Dermis blood vessel endothelial cell (primary cell): ENCODE data around the gene TFCP2L1. TPM values are rescaled to one million over a fixed set of nuclear protein-coding genes. Genes with fewer than 3 reads are reported as not detected.

Source experiments
- DNase-seq: peaks from one replicate; pipeline ENCODE4 v3.0.0; 2010
- total RNA-seq: library from RNA; depleted of rRNA; stranded (reverse); fragments of >200 nt; gene quantifications from 2 replicates; pipeline ENCODE4 v1.2.3, GENCODE V29; 2014

Gene TFCP2L1
- total RNA-seq, 1 donor from 2014 or later, result 0.51 TPM

DNA sequence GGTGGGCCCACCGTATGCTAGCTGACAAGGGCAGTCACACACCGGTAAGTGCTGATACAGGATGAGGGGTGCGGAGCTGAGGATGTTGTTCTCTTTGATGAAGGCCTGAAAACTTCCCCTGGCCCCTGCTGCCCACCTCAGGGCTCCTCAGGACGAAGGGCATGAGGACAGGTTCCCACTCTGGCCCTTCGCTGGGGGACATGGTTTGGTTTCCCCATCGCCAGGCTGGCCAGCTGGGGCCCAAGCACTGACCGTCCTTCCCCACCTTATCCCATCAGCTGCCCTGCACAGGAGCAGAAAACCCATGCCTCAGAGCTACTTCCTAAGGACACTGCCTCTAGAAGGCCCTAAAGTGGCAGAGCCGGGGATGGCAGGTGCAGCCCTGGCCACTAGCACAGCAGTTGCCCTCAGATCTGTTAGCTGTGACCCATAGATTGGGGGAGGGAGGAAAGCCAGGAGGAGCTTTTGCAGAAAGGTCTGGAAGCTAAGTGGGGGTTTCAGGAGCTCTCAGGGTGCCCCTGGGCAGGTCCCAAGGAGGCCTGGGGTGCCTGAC is 66.5 kb downstream of the TFCP2L1 start:
- no peak for DNase-seq

- DNase-seq, result no peak
Observed at GRCh38 chr2:121217627-121218026, 67.4 kb downstream of the TFCP2L1 start.

DNA sequence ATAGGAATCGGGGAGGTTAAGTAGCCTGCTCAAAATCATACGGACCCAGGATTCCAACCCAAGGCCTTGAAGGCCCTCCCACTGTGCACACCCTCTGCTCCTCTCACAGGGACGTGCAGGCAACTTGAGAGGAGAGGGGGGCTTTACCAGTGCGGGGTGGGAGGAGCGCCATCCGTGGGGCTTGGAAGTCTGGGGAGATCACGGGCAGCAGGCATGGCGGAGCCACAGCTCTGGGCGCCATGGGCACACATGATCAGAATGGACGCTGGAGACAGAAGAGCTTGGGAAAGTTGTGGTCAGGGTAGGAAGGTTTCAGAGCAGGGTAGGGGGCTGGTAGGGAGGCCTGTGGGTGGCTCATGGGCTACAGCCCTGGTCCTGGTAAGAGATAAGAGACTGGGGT is 70.7 kb downstream of the TFCP2L1 start:
- no peak for DNase-seq

GRCh38 chr2:121213386-121213785 is 71.6 kb downstream of the TFCP2L1 start:
- DNase-seq, result no peak

- DNase-seq, result no peak
Observed at GRCh38 chr2:121212661-121213325, 72.2 kb downstream of the TFCP2L1 start.

GRCh38 chr2:121211689-121212151 is 73.3 kb downstream of the TFCP2L1 start:
- DNase-seq, result no peak

GRCh38 chr2:121211251-121211650 is 73.8 kb downstream of the TFCP2L1 start:
- DNase-seq, result no peak

DNA sequence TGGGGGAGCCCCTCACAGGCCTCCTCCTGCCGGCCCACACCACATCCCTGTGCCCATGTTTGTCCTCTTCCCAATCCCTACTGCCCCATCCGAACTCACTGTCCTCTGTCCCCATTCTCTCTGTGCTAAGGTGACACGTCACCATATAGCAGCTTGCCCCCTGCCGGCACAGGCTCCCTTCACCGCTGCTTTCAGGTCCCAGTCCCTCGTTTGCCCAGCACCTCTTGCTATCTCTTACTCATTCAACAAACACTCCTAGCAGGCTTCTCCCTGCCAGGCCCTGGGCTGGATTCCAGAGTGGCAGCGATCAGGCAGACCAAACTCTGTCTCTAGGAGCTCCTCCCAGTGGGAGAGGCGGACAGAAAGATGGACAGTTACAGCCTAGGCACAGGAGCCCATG is 74.3 kb downstream of the TFCP2L1 start:
- DNase-seq, result no peak

DNA sequence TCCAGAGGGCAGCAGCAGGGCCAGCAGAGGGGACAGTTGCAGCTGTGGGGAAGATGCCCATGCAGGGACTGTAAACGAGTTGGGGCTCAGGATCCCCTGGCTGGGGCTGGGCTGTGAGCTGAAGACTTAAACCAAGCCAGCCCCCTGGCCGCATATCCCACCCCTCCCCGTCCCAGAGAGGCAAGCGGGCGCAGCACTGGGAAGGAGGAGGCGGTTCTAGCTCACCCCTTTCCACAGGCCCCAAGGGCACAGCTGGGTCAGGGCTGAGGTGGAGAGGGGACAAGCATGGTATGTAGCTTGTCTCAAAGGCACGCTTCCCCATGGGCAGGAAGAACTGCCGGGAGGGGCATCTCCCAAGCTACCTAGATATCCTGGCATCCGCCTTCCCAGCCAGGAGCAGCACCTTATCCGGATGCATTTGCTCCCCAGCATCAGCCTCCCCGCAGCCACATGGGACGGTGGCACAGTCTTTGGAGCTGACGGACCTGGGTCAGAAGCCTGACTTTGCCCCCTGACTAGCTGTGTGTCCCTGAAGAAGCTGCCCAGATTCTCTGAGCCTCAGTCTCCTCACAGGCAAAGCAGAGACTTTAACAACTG is 75.9 kb downstream of the TFCP2L1 start:
- DNase-seq, result no peak

GRCh38 chr2:121207494-121207893 is 77.5 kb downstream of the TFCP2L1 start:
- no peak for DNase-seq

GRCh38 chr2:121205321-121205942 is 79.6 kb downstream of the TFCP2L1 start:
- no peak for DNase-seq

DNA sequence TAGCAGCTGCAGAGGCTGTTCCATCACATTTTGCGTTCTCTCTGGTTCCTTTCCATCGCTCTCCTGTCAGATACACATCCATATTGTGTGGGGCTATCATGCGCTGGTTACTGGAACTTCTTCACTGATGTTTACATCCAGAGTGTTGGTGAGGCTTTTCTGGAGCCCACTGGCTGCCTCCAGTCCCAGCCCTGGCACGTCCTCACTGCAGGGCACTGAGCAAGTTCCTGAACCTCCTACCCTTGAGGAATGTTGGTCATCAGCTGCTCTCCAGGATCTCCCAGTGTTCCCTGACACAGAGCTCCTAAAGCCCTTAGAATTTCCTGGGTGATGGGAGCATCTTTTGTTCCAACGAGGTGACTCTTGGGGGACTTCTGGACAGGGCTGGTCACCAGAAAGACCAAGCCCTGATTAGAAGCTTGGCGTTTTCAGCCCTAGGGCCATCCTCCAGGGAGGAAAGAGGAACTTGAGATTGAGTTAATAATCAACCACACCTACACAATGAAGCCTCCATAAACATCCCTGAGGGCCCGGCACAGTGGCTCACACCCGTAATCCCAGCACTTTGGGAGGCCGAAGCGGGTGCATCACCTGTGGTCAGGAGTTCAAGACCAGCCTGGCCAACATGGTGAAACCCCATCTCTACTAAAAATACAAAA is 81.3 kb downstream of the TFCP2L1 start:
- DNase-seq, result no peak

DNA sequence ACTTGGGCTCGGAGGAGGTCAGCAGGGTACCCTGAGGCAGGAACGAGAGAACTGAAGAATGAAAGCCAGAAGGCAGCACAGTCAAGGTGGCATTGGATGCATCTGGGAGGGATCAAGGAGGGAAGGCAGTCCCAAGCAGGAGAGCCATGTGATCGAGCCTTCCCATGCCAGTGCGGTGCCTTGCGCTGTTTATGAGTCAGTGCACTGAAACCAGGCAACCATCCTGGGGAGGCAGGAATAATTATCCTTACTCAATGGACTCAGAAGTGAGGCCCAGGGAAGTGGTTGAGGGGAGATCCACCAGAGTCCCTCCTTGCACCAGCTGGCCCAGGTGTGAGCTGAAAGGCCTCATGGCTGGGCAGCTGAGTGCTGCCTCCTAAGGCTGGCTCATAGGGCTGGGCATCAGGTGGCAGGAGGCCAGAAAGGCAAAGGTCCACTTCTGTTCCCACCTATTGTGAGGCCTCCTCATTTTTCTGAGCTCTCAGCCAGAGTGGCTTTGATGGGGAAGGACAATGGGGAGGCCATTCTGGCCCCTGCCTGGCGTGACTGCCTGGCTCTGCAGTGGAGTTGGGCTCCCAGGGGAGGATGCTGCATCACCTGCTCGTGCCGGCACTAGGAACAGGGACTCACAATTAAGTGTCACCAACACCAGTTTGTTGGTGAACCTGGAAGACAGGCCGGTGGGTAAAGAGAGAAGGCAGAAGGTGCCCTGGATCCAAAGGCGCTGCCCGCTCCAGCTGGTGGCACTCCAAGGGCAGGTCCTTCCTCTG is 82.3 kb downstream of the TFCP2L1 start:
- DNase-seq, result no peak

DNA sequence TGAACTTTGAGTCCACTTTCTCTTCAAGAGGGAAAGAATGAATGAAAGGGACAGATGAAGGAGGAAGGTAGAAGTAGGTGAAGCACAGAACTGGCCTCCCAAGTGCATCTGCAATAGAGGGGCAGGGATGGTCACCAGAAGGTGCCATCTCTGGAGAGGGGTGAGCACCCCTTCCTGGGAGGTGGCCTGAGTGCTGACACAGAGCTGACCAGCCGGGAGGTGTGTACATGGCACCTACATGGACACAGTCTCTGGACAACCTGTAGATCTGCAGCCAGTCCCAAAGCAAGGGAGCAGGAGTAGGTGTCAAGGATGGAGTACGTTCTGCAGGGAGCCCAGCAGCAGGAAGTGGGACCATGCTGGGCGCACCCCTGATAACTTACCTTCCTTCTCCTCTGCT is 83.2 kb downstream of the TFCP2L1 start:
- no peak for DNase-seq

DNA sequence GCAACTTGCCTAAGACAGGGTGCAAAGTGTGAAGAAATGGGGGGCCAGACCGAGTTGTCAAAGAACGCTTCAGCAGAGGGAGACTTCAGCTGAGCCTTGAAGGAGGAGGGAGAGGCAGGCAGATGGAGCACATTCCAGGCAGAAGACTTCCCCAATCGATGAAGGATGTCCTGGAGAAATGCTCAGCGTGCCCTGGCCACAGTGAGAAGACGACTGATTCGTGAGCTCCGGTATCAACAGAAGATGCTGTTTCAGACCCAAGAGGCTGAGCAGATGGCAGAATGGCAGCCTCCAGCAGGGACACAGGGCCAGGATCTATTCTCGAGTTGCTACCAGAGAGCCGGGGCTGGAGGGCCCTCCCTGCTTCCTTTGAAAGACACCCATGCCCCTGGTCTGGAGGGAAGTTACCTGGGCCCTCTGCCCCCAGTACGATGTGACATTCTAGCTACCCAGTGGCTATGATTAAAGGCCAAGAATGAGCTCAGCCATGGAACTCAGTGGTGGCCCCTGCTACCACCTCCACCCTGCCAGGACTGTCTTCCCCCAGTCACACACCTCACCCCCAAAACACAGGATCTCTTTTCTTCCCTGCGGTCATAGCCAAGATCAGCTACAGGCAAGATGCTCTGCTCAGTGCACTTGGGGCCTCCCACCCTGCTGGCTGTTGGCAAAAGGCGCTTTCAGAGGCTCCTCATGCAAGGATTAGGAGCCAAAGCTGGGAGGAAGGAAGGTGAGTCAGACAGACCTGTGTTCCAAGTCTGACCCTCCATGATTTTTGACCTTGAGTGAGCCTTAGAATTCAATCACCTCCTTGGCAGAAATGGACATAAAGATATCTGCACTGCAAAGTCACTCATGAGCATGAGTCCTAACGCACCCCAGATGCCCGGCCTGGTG is 84.3 kb downstream of the TFCP2L1 start:
- peak; percentile 22 for DNase-seq

DNA sequence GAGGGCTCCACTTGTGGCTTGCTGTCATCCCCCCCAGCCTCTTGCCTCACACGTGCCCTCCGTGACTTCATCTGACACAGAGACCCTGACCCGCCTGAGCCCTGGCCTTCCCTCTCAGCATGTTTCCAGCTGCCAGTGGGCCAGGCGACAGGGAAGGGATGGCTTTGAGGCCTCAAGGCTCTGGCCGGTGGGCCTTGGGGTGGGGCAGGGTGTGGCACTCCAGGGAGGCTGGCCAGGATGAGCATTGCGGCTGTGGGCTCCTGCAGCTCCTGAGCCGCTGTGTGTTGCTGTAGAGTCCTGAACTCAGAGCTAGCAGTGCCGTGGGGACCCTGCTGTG is 85.0 kb downstream of the TFCP2L1 start:
- DNase-seq, result no peak

- no peak for DNase-seq
Observed at GRCh38 chr2:121199281-121200010, 85.6 kb downstream of the TFCP2L1 start.

DNA sequence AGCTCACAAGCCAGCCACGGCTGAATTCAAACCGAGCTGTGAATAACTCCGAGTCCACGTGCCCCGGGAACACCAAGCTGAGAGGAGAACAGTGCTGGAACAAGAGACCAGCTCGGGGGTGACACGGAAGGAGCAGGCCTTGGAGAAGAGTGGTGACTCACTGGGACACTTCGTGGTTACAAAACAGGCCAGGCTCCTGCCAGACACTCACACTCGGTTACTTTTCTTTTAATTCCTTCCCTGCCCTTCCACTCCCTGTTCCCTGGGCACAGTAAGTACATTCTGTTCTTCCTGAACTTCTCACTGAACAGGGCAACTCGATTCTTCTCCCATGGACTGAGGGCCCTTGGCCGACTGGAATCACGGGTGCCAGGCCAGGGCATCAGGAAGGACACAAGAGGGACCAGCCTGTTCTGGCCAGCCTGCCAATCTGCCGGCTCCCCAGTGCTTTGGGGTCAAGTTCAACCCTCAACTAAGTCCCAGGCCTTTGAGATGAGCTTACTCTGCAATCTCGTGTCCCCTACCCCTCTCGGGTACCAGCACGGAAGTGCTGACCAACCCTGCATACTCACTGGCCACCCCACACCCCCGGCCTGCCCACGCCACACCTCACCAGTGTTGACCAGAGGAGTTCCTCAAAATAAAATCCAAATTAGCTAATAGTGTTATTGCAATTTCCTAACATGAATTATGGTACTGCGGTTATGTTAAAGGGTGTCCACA is 87.5 kb downstream of the TFCP2L1 start:
- DNase-seq, result no peak

- no peak for DNase-seq
Observed at GRCh38 chr2:121196849-121197155, 88.2 kb downstream of the TFCP2L1 start.

DNA sequence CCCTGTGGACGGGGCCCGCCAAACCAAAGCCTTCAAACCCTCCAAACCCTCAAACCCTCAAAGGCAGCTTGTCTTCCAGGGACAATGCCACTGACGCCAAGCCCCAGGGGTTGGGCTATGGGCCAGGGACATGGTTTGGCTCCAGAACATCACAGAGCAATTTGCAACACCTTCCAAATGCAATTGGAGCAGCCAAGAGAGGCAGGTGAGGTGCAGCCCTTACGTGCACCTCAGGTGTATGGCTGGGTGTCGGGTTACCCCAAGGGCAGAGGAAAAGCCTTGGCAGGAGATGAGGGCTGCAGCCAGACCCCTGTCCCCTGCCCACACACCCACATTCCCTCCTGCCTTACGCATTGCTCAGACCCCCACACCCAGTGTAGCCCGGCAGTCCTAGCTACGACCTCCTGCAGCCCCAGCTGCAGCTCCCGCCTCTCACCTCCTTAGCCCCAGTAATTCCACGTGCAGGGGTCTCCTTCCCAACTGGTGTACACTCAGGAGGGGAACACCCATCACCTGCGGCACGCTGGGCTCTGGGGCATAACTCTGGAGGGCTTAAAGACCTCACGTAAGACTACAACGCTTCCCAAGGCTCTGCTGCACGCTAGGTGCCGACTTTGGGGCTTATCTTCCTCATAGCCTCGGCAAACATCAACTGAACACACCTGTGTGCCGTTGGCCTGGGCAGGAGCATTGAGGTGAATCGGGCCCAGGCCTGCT is 88.7 kb downstream of the TFCP2L1 start:
- DNase-seq, result no peak
